ENCODE results near the gene KIF16B. TPM values are rescaled to one million over a fixed set of nuclear protein-coding genes. Genes with fewer than 3 reads are reported as not detected.

Gene KIF16B
- total RNA-seq, 1 experiment from 2014 or later: 7.0 TPM

GRCh38 chr20:16257021-16257420, 316.2 kb downstream of the KIF16B start (continued):
- TF ChIP-seq MAX (IDR thresholded peaks at IDR 0.05): no peak
- TF ChIP-seq YY1 (IDR thresholded peaks at IDR 0.05; ENCODE audit: extremely low read depth, insufficient replicate concordance, low read depth, low read length): no peak
- no peak for TF ChIP-seq CTCF (IDR thresholded peaks at IDR 0.05 in 2 of 3, conservative IDR thresholded peaks at IDR 0.05 in 1 of 3; ENCODE audit: borderline replicate concordance in 1 of 3, insufficient read depth in 1 of 3, low read depth in 2 of 3, low read length in 2 of 3)

- Histone ChIP-seq H2AFZ (ENCODE audit: low read depth, low read length, poor library complexity, severe bottlenecking) (no peak overlapping the region), H4K20me1 (ENCODE audit: insufficient read depth) (no peaks in the 10 kb centered on the region), H3K4me3 (replicated peaks in 1 of 2; ENCODE audit: low read depth in 1 of 2, low read length in 2 of 2) (no peak overlapping the region), H3K4me1 (ENCODE audit: control insufficient read depth in 1 of 2, insufficient read depth in 2 of 2, low read length in 2 of 2) (no peaks in the 10 kb centered on the region), H3K9me3 (ENCODE audit: control insufficient read depth in 1 of 2, insufficient read depth in 1 of 2, low read depth in 1 of 2, low read length in 2 of 2) (no peaks in the 10 kb centered on the region), H3K9ac (ENCODE audit: low read length) (no peak overlapping the region), H3K79me2 (ENCODE audit: insufficient read depth, low read length) (no peaks in the 10 kb centered on the region), H3K36me3 (ENCODE audit: control insufficient read depth in 1 of 2, insufficient read depth in 2 of 2, low read length in 2 of 2) (no peaks in the 10 kb centered on the region), H3K9me2 (ENCODE audit: insufficient read depth) (no peaks in the 10 kb centered on the region), H3K4me2 (ENCODE audit: low read length) (no peak overlapping the region), H3K27ac (ENCODE audit: low read depth, low read length) (no peak overlapping the region), H3K27me3 (ENCODE audit: insufficient read depth, low read length) (peaks cover 22% of the 10 kb centered on the region; the same call in 1 of the 2 replicates)
- DNase-seq (ENCODE audit: low read depth, low spot score) (no peak), ATAC-seq (no peak; the same call in 1 of the 2 replicates)
- TF ChIP-seq SIN3A (IDR thresholded peaks at IDR 0.05; ENCODE audit: low read depth): no peak
- TF ChIP-seq EZH2phosphoT487 (IDR thresholded peaks at IDR 0.05; ENCODE audit: borderline replicate concordance): no peak
- no peak for TF ChIP-seq CTCF (IDR thresholded peaks at IDR 0.05 in 2 of 3, conservative IDR thresholded peaks at IDR 0.05 in 1 of 3; ENCODE audit: borderline replicate concordance in 1 of 3, insufficient read depth in 1 of 3, low read depth in 2 of 3, low read length in 2 of 3)
- TF ChIP-seq TCF7L2 (IDR thresholded peaks at IDR 0.05; ENCODE audit: borderline replicate concordance, extremely low read depth, insufficient read depth, insufficient read length): no peak
- no peak for TF ChIP-seq YY1 (IDR thresholded peaks at IDR 0.05; ENCODE audit: extremely low read depth, insufficient replicate concordance, low read depth, low read length)
- intact Hi-C loops (cut with micrococcal nuclease): no loop called here
- POLR2A ChIA-PET: no interaction called here
- CTCF ChIA-PET: no interaction called here
- BruUV-seq (replicated peaks): no TSS peak
- RAD21 ChIA-PET (ENCODE audit: low non-redundant PET in 1 of 2, low total read pairs in 2 of 2, uncharacterized antibody in 2 of 2, unreplicated experiment in 2 of 2): no interaction called here
Observed at GRCh38 chr20:16246870-16247269, 326.4 kb downstream of the KIF16B start.
